ENCODE measurements around the gene DNAJA2. TPM values are rescaled to one million over a fixed set of nuclear protein-coding genes. Genes with fewer than 3 reads are reported as not detected.

DNAJA2 gene
- total and polyA plus RNA-seq, 9 of the 15 experiments (the other 6 are each of a cell fraction or from before 2014, with no cell fraction given), result 24.1 to 75.9 (median 50.7) TPM

- TF ChIP-seq ZNF512 (tag; IDR thresholded peaks at IDR 0.05) (no peak), PHB2 (IDR thresholded peaks at IDR 0.05; ENCODE audit: low read depth) (no peak), TRIM24 (IDR thresholded peaks at IDR 0.05) (no peak), TGIF2 (CRISPR knock-in tag; IDR thresholded peaks at IDR 0.05) (no peak), BACH1 (tag; IDR thresholded peaks at IDR 0.05) (no peak), FOXA3 (CRISPR knock-in tag; conservative IDR thresholded peaks at IDR 0.05 in 1 of 2, IDR thresholded peaks at IDR 0.05 in 1 of 2) (peak in 1 of 2 experiments; percentile 27; a peak in 1 of 4 replicates), HOXB6 (CRISPR knock-in tag; IDR thresholded peaks at IDR 0.05; ENCODE audit: borderline replicate concordance) (no peak), ZBTB26 (CRISPR knock-in tag; IDR thresholded peaks at IDR 0.05) (no peak), ZNF561 (CRISPR knock-in tag; conservative IDR thresholded peaks at IDR 0.05) (no peak), GABPB2 (CRISPR knock-in tag; conservative IDR thresholded peaks at IDR 0.05) (no peak), SMARCA5 (IDR thresholded peaks at IDR 0.05) (no peak), ZBTB17 (CRISPR knock-in tag; IDR thresholded peaks at IDR 0.05) (no peak), XRCC5 (IDR thresholded peaks at IDR 0.05; ENCODE audit: low read depth, low read length) (no peak), RBFOX2 (IDR thresholded peaks at IDR 0.05; ENCODE audit: low read depth, low read length) (peak; percentile 96), DLX4 (CRISPR knock-in tag; IDR thresholded peaks at IDR 0.05) (no peak), ZNF449 (CRISPR knock-in tag; IDR thresholded peaks at IDR 0.05) (no peak), PHF21A (IDR thresholded peaks at IDR 0.05; ENCODE audit: borderline replicate concordance, low read depth) (no peak), PCBP2 (IDR thresholded peaks at IDR 0.05; ENCODE audit: low read depth, low read length, poor library complexity, severe bottlenecking) (no peak), GTF2B (IDR thresholded peaks at IDR 0.05; ENCODE audit: extremely low read depth, insufficient read length) (peak; percentile 15)
Observed at GRCh38 chr16:46973207-46973995, at the start of gene DNAJA2 (continued).
